ENCODE data around the gene CCDC122.

Gene CCDC122

DNA sequence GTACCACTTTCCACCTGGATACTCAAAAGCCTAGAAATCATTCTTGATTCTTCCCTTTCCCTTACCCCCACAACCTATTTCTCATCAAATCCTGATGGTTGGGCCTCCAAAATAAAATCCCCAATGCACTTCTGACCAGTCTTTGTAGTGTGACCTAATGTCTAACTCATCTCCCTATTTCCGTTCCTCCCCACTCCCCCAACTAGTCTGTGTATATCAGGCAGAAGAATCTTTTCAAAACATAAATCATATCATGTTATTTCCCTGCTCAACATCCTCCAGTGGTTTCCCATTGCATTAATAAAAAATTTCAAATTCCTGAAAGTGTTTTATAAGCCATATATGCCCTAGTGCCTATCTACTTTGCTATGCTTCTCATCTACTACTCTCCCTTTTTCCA, 17.7 kb downstream of the CCDC122 start:
- no peak overlapping the region for H3K4me3 ChIP-seq (ENCODE audit: low read length)
- TF ChIP-seq, protein P1, sequence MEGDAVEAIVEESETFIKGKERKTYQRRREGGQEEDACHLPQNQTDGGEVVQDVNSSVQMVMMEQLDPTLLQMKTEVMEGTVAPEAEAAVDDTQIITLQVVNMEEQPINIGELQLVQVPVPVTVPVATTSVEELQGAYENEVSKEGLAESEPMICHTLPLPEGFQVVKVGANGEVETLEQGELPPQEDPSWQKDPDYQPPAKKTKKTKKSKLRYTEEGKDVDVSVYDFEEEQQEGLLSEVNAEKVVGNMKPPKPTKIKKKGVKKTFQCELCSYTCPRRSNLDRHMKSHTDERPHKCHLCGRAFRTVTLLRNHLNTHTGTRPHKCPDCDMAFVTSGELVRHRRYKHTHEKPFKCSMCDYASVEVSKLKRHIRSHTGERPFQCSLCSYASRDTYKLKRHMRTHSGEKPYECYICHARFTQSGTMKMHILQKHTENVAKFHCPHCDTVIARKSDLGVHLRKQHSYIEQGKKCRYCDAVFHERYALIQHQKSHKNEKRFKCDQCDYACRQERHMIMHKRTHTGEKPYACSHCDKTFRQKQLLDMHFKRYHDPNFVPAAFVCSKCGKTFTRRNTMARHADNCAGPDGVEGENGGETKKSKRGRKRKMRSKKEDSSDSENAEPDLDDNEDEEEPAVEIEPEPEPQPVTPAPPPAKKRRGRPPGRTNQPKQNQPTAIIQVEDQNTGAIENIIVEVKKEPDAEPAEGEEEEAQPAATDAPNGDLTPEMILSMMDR (conservative IDR thresholded peaks at IDR 0.05; ENCODE audit: low read length), result no peak
- DNase-seq (ENCODE audit: low read depth), result no peak

DNA sequence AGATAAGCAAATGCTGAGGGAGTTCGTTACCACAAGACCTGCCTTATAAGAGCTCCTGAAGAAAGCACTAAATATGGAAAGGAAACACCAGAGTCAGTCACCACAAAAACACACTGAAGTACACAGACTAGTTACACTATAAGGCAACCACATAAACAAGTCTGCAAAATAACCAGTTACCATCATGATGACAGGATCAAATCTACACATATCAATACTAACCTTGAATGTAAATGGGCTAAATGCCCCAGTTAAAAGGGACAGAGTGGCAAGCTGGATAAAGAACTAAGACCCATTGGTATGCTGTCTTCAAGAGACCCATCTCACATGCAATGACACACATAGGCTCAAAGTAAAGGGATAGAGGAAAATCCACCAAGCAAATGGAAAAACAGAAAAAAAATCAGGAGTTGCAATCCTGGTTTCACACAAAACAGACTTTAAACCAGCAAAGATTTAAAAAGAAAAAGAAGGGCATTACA, 26.6 kb downstream of the CCDC122 start:
- H3K4me3 ChIP-seq (ENCODE audit: low read length), result no peak overlapping the region
- TF ChIP-seq, protein P1 (conservative IDR thresholded peaks at IDR 0.05; ENCODE audit: low read length), result no peak
- no peak for DNase-seq (ENCODE audit: low read depth)

DNA sequence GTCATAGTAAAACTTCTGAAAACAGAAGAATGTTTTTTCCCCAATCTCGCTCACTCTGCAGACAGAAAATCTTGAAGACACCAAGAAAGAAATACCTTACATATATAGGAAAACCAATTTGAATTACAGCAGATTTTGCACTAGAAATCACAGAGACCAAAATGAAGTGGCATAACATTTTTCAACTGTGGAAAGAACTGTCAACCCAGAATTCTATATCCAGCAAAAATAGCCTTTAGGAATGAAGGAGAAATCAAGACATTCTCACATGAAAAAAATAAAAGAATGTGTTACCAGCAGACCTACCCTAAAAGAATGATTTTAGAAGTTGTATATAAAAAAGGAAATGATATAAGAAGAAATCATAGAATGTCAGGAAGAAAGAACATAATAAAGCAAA, 28.7 kb downstream of the CCDC122 start:
- H3K4me3 ChIP-seq (ENCODE audit: low read length), result no peak overlapping the region
- TF ChIP-seq, protein P1 (conservative IDR thresholded peaks at IDR 0.05; ENCODE audit: low read length), result no peak
- DNase-seq (ENCODE audit: low read depth), result no peak

DNA sequence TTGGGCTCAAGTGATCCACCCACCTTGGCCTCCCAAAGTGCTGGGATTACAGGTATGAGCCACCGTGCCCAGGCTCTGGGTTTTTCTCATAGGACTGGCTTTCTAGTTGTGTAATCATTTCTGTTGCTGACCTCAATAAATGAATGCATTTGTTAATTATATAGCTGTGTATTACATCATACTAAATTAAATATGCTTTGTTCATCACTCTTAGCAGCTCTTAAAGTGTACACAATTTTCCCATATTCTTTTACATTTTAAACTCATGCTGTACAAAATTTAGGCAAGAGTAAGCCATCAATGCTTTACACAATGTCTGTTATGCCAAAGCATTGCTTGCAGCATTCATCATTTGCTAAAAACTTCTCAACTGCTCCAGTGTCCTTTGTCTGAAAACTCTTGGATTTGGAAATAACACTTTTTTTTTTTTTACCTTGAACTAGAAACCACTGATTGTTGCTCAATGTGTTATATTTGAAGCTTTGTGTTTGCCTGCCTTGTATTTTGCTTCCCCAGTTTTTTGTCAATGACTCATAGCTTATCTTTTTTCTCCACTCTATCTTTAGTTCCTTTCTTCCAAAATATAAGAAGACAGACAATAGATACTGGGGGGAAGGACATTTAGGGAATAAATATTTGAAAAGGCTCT, 31.4 kb downstream of the CCDC122 start:
- H3K4me3 ChIP-seq (ENCODE audit: low read length), result no peak overlapping the region
- DNase-seq (ENCODE audit: low read depth), result peak; percentile 89
- TF ChIP-seq, protein P1 (conservative IDR thresholded peaks at IDR 0.05; ENCODE audit: low read length), result no peak

DNA sequence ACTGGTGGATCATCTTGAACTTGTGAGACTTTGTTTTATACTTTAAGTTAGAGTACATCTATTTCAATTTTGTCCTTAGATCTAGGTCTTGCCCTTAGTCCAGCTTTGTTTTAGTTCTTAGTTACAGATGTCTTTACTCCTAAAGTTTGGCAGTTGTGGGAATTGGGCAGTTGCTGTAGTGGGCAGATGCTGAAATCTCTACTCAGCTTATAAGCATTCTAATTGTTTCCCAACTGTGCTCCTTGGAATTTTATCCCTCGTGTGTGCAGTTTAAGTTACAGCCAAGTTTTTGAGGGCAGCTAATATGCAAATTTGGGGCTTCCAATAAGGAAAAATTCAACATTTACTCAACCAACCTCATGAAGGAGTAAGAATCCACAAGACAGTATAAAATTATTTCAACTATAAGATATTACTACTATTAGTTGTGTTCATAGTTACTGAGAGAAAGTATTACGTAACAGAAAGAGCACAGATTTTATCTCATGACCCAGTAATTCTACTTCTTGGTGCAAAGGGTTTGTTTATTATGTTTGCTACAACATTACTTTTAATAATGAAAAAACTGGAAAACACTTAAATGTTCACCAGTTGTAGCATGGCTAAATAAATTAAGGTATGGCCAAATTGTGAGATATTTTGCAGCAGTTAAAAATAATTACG, 32.9 kb downstream of the CCDC122 start:
- H3K4me3 ChIP-seq (ENCODE audit: low read length), result no peak overlapping the region
- DNase-seq (ENCODE audit: low read depth), result peak; percentile 93
- TF ChIP-seq, protein P1 (conservative IDR thresholded peaks at IDR 0.05; ENCODE audit: low read length), result no peak

DNA sequence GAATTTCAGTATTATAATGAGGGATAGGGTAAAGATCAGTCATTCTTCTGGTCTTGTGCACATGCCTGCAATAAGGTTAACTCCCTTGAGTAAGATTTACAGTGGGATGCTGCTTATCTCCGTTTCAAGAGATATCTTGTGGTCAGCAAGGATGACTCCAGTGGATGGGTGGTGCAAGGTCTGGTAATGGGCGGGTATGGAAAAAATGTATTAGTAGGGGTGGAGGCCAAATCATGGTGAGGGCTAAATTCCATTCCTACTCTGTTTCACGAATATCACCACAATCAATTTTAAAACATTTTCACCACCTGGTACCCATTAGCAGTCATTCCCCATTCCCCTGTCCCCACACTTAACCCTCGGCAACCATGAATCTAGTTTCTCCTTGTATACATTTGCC, 40.6 kb downstream of the CCDC122 start:
- DNase-seq (ENCODE audit: low read depth), result peak; percentile 92
- no peak overlapping the region for H3K4me3 ChIP-seq (ENCODE audit: low read length)
- TF ChIP-seq, protein P1 (conservative IDR thresholded peaks at IDR 0.05; ENCODE audit: low read length), result no peak

DNA sequence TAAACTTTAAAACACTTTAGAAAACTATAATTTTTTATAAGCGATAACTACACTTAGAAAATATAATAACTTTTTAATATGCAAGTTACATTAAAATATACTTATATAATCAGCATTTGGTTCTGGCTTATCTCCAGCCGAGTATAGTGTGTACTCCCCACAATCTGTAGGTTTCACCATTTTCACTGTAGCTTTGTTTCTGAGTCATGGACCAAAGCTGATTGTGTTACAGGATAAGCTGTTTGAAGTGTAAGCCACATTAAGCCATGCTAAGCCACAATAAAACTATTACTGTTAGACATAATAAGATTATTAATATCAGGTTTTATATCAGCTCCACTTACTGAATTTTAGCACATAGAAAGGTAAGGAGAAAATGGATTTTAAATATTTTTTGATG, 43.8 kb downstream of the CCDC122 start:
- DNase-seq (ENCODE audit: low read depth), result peak; percentile 15
- TF ChIP-seq, protein P1 (conservative IDR thresholded peaks at IDR 0.05; ENCODE audit: low read length), result no peak

More for the DNA sequence above, 43.8 kb downstream of the CCDC122 start:
- no peak overlapping the region for H3K4me3 ChIP-seq (ENCODE audit: low read length)
